Breast epithelium (tissue), 3 donors: Measurements from ENCODE around the gene PTPRN2.

Experiments
- CTCF ChIP-seq, 3 donors: fragments of 450-650 bp; IDR thresholded peaks; one replicate each; pipeline ENCODE4 v1.5.1; 2016 to 2017; ENCODE audit warnings: antibody characterized with exemption in 3 of 3, mild to moderate bottlenecking in 3 of 3, moderate library complexity in 3 of 3
- POLR2A ChIP-seq: fragments of 450-650 bp; IDR thresholded peaks from one replicate; pipeline ENCODE4 v1.6.1; 2016; ENCODE audit warnings: antibody characterized with exemption, mild to moderate bottlenecking, moderate library complexity
- POLR2AphosphoS5 ChIP-seq, 3 donors: sonication (generic); formaldehyde crosslinking; IDR thresholded peaks; one replicate each; pipeline ENCODE4 v1.6.1; 2017; ENCODE audit warnings: antibody characterized with exemption in 3 of 3

GRCh38 chr7:158445421-158446175, 142.0 kb downstream of the PTPRN2 start:
- no peak for TF ChIP-seq CTCF (IDR thresholded peaks at IDR 0.05)
- no peak for TF ChIP-seq POLR2A
- TF ChIP-seq POLR2AphosphoS5 (IDR thresholded peaks at IDR 0.05): no peak
